Astrocyte (in vitro differentiated cells and primary cell): ENCODE results near the gene ANKFY1.

Experiments used
- CTCF ChIP-seq: IDR thresholded peaks from 2 replicates; pipeline ENCODE4 v1.5.1; 2011; ENCODE audit warnings: low read depth, mild to moderate bottlenecking, inconsistent platforms, low read length, moderate library complexity; ENCODE audit not compliant: insufficient read depth
- EZH2 ChIP-seq: IDR thresholded peaks from 2 replicates; pipeline ENCODE4 v1.6.1; 2012; ENCODE audit warnings: mild to moderate bottlenecking, low read length, inconsistent platforms; ENCODE audit not compliant: insufficient read depth

GRCh38 chr17:4262703-4263102 lies 1.1 kb downstream of the ANKFY1 start:
- no peak for TF ChIP-seq CTCF
- no peak for TF ChIP-seq EZH2
